ENCODE data around the gene ECM1.

ECM1 gene

DNA sequence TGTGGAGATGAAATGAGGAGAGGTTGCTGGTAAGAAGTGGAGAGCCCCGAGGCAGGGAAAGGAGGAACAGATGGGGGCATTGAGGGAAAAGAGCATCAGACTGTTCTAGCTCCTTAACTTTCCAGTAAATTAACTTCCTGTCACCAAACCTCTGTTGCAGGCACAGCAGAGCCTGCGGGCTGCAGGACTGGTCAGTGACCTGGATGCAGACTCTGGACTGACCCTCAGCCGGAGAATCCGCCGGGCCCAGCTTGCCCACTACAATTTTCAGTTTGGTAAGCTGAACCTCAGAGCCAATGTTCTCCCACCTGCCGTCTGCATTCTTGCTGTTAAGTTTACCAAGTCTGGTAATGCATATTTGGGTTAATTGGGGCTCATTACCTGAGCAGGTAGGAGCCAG, 2.5 kb upstream of the ECM1 start:
- H3K4me1 ChIP-seq (ENCODE audit: insufficient read depth, poor library complexity, severe bottlenecking) = peaks cover 7% of the 10 kb centered on the region
- TF ChIP-seq, protein P1, sequence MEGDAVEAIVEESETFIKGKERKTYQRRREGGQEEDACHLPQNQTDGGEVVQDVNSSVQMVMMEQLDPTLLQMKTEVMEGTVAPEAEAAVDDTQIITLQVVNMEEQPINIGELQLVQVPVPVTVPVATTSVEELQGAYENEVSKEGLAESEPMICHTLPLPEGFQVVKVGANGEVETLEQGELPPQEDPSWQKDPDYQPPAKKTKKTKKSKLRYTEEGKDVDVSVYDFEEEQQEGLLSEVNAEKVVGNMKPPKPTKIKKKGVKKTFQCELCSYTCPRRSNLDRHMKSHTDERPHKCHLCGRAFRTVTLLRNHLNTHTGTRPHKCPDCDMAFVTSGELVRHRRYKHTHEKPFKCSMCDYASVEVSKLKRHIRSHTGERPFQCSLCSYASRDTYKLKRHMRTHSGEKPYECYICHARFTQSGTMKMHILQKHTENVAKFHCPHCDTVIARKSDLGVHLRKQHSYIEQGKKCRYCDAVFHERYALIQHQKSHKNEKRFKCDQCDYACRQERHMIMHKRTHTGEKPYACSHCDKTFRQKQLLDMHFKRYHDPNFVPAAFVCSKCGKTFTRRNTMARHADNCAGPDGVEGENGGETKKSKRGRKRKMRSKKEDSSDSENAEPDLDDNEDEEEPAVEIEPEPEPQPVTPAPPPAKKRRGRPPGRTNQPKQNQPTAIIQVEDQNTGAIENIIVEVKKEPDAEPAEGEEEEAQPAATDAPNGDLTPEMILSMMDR (IDR thresholded peaks at IDR 0.05; ENCODE audit: poor library complexity, severe bottlenecking) = no peak
- no peak overlapping the region for H3K27ac ChIP-seq (ENCODE audit: poor library complexity, severe bottlenecking)
- H3K36me3 ChIP-seq (ENCODE audit: low read depth) = peaks cover 47% of the 10 kb centered on the region
- ATAC-seq (ENCODE audit: low read depth) (no peak), DNase-seq (ENCODE audit: low spot score) (no peak)
- no peaks in the 10 kb centered on the region for H3K9me3 ChIP-seq (ENCODE audit: severe bottlenecking)
- H3K4me3 ChIP-seq (ENCODE audit: severe bottlenecking) = no peak overlapping the region
- H3K27me3 ChIP-seq (ENCODE audit: insufficient read depth, poor library complexity, severe bottlenecking) = no peaks in the 10 kb centered on the region

DNA sequence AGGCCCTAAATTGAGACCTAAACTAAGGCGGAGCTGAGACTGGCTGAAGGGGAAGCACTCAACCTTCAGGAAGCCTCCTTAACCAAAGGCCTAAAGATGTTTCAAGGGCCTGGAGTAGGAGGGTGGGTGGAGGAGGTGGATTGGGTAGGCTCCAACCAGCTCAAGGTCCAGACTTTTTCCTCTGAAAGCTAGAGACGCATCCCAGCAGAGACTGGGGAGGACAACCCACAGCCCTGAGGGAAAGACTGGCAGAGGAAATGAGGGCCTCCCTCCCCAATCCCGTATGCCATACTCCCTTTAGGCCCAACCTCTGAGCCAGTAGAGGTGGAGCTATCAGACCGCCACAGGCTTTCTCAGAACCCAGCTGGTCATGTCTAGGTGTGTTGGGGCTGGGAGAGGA, 1.1 kb downstream of the ECM1 start:
- peaks cover 17% of the 10 kb centered on the region for H3K4me1 ChIP-seq (ENCODE audit: insufficient read depth, poor library complexity, severe bottlenecking)
- H3K4me3 ChIP-seq (ENCODE audit: severe bottlenecking) = no peak overlapping the region
- ATAC-seq (ENCODE audit: low read depth) = no peak

DNA sequence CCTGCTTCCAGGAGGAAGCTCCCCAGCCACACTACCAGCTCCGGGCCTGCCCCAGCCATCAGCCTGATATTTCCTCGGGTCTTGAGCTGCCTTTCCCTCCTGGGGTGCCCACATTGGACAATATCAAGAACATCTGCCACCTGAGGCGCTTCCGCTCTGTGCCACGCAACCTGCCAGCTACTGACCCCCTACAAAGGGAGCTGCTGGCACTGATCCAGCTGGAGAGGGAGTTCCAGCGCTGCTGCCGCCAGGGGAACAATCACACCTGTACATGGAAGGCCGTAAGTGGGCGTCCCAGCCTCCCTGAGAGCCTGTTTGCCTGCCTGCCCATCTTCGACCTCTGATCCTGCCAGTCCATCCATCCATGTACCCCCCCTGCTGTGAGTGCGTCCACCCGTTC, 3.6 kb downstream of the ECM1 start:
- H3K27me3 ChIP-seq (ENCODE audit: insufficient read depth, poor library complexity, severe bottlenecking) = no peaks in the 10 kb centered on the region
- H3K4me1 ChIP-seq (ENCODE audit: insufficient read depth, poor library complexity, severe bottlenecking) = peaks cover 19% of the 10 kb centered on the region
- DNase-seq (ENCODE audit: low spot score) (no peak), ATAC-seq (ENCODE audit: low read depth) (no peak)
- TF ChIP-seq, protein P1 (IDR thresholded peaks at IDR 0.05; ENCODE audit: poor library complexity, severe bottlenecking) = no peak
- no peaks in the 10 kb centered on the region for H3K9me3 ChIP-seq (ENCODE audit: severe bottlenecking)
- peaks cover 10% of the 10 kb centered on the region for H3K36me3 ChIP-seq (ENCODE audit: low read depth)
- no peak overlapping the region for H3K27ac ChIP-seq (ENCODE audit: poor library complexity, severe bottlenecking)
- no peak overlapping the region for H3K4me3 ChIP-seq (ENCODE audit: severe bottlenecking)

More for the DNA sequence above, 1.1 kb downstream of the ECM1 start:
- Histone ChIP-seq H3K9me3 (ENCODE audit: severe bottlenecking) (no peaks in the 10 kb centered on the region), H3K27me3 (ENCODE audit: insufficient read depth, poor library complexity, severe bottlenecking) (no peaks in the 10 kb centered on the region), H3K27ac (ENCODE audit: poor library complexity, severe bottlenecking) (peak overlapping the region; percentile 61), H3K36me3 (ENCODE audit: low read depth) (peaks cover 30% of the 10 kb centered on the region)
- DNase-seq (ENCODE audit: low spot score) = no peak
- TF ChIP-seq, protein P1 (IDR thresholded peaks at IDR 0.05; ENCODE audit: poor library complexity, severe bottlenecking) = no peak

DNA sequence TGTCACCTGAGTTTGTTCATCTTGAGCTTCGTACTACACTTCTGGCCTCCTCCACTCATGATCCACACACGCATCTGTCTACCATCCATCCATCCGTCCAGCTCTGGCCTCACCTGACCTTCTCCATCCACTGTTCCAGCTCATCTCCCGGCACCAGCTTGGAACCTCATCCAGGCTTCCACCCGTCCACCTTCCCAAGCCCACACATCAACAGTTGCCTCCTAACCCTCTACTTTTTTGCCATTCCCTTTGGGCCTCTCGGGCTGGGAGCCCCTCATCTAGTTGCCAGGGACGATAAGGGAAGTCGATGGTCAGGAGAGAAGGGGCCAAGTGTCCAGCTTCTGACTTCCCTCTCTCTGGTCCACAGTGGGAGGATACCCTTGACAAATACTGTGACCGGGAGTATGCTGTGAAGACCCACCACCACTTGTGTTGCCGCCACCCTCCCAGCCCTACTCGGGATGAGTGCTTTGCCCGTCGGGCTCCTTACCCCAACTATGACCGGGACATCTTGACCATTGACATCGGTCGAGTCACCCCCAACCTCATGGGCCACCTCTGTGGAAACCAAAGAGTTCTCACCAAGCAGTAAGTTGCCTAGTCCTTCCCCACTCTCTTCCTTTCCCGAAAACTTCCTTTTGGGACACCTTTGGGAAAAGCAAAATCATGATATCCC, 4.2 kb downstream of the ECM1 start:
- no peak overlapping the region for H3K27ac ChIP-seq (ENCODE audit: poor library complexity, severe bottlenecking)
- no peak for ATAC-seq (ENCODE audit: low read depth)
- no peaks in the 10 kb centered on the region for H3K9me3 ChIP-seq (ENCODE audit: severe bottlenecking)
- no peak overlapping the region for H3K4me3 ChIP-seq (ENCODE audit: severe bottlenecking)
- no peaks in the 10 kb centered on the region for H3K27me3 ChIP-seq (ENCODE audit: insufficient read depth, poor library complexity, severe bottlenecking)
- no peak for DNase-seq (ENCODE audit: low spot score)
- H3K36me3 ChIP-seq (ENCODE audit: low read depth) = peaks cover 5% of the 10 kb centered on the region
- peaks cover 19% of the 10 kb centered on the region for H3K4me1 ChIP-seq (ENCODE audit: insufficient read depth, poor library complexity, severe bottlenecking)
- TF ChIP-seq, protein P1 (IDR thresholded peaks at IDR 0.05; ENCODE audit: poor library complexity, severe bottlenecking) = no peak

DNA sequence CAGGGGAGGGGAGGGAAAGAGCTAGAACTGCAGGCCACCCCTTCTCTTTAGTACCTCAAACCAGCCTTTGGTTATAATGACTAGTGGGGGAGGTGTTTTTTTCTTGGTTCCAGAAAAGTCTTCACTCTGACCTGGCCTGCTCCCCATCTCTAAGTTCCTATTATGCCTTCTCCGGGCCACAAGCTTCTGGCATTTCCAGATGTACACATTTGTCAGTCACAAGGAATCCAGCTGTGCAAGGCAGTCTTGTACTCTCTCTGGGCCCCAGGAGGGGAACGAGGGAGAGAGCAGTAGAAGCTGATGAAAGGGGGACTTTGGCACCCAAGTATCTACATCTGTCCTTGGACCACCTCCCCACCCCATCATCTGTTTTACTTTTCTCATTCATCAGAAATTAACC, 4.9 kb downstream of the ECM1 start:
- TF ChIP-seq, protein P1 (IDR thresholded peaks at IDR 0.05; ENCODE audit: poor library complexity, severe bottlenecking) = no peak
- H3K27ac ChIP-seq (ENCODE audit: poor library complexity, severe bottlenecking) = peak overlapping the region; percentile 14
- H3K27me3 ChIP-seq (ENCODE audit: insufficient read depth, poor library complexity, severe bottlenecking) = no peaks in the 10 kb centered on the region
- ATAC-seq (ENCODE audit: low read depth) (no peak), DNase-seq (ENCODE audit: low spot score) (no peak)
- H3K9me3 ChIP-seq (ENCODE audit: severe bottlenecking) = no peaks in the 10 kb centered on the region
- no peaks in the 10 kb centered on the region for H3K36me3 ChIP-seq (ENCODE audit: low read depth)
- H3K4me3 ChIP-seq (ENCODE audit: severe bottlenecking) = no peak overlapping the region
- H3K4me1 ChIP-seq (ENCODE audit: insufficient read depth, poor library complexity, severe bottlenecking) = peaks cover 15% of the 10 kb centered on the region
